Subcutaneous abdominal adipose tissue (tissue), 5 donors: ENCODE results near the gene TCEA3.

Experiments
- H3K27ac ChIP-seq: one replicate; pipeline ENCODE4 v1.7.0; 2013; ENCODE audit warnings: low read depth, mild to moderate bottlenecking, inconsistent platforms, low read length, moderate library complexity
- H3K27me3 ChIP-seq, 5 donors: one replicate each; pipeline ENCODE4 v1.7.0; 2013; ENCODE audit warnings: low read length in 5 of 5, inconsistent platforms in 1 of 5; ENCODE audit not compliant: control insufficient read depth in 5 of 5, insufficient read depth in 4 of 5
- H3K36me3 ChIP-seq, 5 donors: one replicate each; pipeline ENCODE4 v1.7.0; 2013; ENCODE audit warnings: low read length in 5 of 5; ENCODE audit not compliant: control insufficient read depth in 5 of 5, insufficient read depth in 5 of 5
- H3K4me1 ChIP-seq, 5 donors: one replicate each; pipeline ENCODE4 v1.7.0; 2013; ENCODE audit warnings: low read length in 5 of 5, mild to moderate bottlenecking in 3 of 5, moderate library complexity in 1 of 5; ENCODE audit not compliant: control insufficient read depth in 5 of 5, insufficient read depth in 5 of 5
- H3K4me3 ChIP-seq, 5 donors: one replicate each; pipeline ENCODE4 v1.7.0; 2013; ENCODE audit warnings: low read length in 5 of 5, low read depth in 1 of 5
- H3K9ac ChIP-seq, 5 donors: one replicate each; pipeline ENCODE4 v1.7.0; 2013; ENCODE audit warnings: low read length in 5 of 5, mild to moderate bottlenecking in 4 of 5, moderate library complexity in 3 of 5
- H3K9me3 ChIP-seq, 5 donors: one replicate each; pipeline ENCODE4 v1.7.0; 2013; ENCODE audit warnings: low read length in 5 of 5; ENCODE audit not compliant: control insufficient read depth in 5 of 5
- donor health status: healthy.
- donor health status: healthy.
- donor health status: healthy.
- donor health status: healthy.
- donor health status: healthy.

The TCEA3 gene

GRCh38 chr1:23424293-23425192 lies at the start of gene TCEA3:
TCEA3 (minus strand) TSS chr1:23424748; CDS start chr1:23424633, 115 bp downstream.
- Histone ChIP-seq H3K27ac (no peak within 1 kb of the TSS), H3K4me1 (peaks cover 10 to 40% (median 34%) of the 10 kb centered on the region in 5 donors), H3K9ac (peak within 1 kb of the TSS in 2 of 5 donors; percentile 61 to 75), H3K9me3 (no peaks in the 10 kb centered on the region), H3K27me3 (no peaks in the 10 kb centered on the region), H3K36me3 (peaks cover 0 to 10% (median 3%) of the 10 kb centered on the region in 5 donors), H3K4me3 (peak within 1 kb of the TSS; percentile 64 to 69 (median 66))

- Histone ChIP-seq H3K27ac (no peak overlapping the region), H3K9ac (peak overlapping the region in 1 of 5 donors; percentile 7), H3K9me3 (no peaks in the 10 kb centered on the region), H3K4me3 (no peak overlapping the region), H3K27me3 (no peaks in the 10 kb centered on the region), H3K4me1 (peaks cover 5 to 50% (median 33%) of the 10 kb centered on the region in 5 donors), H3K36me3 (no peaks in the 10 kb centered on the region)
Observed at GRCh38 chr1:23473037-23473800, 48.7 kb upstream of the TCEA3 start.

GRCh38 chr1:23472351-23473036 lies 47.9 kb upstream of the TCEA3 start:
- Histone ChIP-seq H3K9ac (peak overlapping the region in 1 of 5 donors; percentile 6), H3K4me3 (no peak overlapping the region), H3K36me3 (no peaks in the 10 kb centered on the region), H3K9me3 (no peaks in the 10 kb centered on the region), H3K27me3 (no peaks in the 10 kb centered on the region), H3K4me1 (peaks cover 5 to 50% (median 31%) of the 10 kb centered on the region in 5 donors), H3K27ac (no peak overlapping the region)

- Histone ChIP-seq H3K36me3 (no peaks in the 10 kb centered on the region), H3K4me1 (peaks cover 5 to 50% (median 31%) of the 10 kb centered on the region in 5 donors), H3K4me3 (no peak overlapping the region), H3K27ac (peak overlapping the region; percentile 54), H3K9ac (no peak overlapping the region), H3K27me3 (no peaks in the 10 kb centered on the region), H3K9me3 (no peaks in the 10 kb centered on the region)
Observed at GRCh38 chr1:23471473-23472075, 47.0 kb upstream of the TCEA3 start.

DNA sequence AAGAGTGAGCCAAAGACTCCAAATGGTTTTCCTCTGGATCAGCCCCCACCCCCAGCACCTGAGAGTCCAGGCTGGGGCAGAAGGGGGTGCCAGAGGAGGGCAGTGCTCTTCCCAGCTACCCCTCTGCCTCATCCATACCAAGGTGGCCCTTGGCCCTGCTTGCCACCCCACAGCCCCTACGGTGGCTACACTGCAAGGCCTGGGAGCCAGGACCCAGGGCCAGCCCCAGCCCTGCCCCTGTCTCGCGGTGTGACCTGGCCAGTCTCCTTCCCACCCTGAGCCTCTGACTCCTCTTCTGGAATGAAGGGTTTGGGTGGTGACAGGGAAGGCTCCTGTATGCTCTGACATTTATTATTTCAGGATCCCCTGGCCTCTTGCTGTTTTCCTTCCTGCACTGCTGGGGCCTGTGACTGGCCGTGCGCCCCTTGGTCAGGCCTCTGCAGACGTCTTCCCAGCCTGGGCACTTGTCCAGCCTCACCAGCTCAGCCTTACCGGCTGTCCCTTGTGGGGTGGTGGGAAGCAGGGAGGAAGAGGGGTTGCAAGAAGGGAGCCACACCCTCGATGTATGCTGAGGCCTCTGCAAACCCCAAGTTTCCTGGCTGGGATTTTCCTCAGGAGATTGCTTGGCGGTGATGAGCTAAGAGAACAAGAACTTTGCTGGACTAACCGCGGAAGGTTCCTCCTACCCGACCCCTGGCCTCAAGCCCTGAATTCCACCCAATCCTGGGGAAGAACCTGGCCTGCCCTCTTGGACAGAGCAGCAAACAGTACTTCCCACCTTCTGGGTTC lies 45.9 kb upstream of the TCEA3 start:
- peak overlapping the region; percentile 54 for H3K27ac ChIP-seq
- peaks cover 5 to 47% (median 29%) of the 10 kb centered on the region in 5 donors for H3K4me1 ChIP-seq
- peak overlapping the region in 1 of 5 donors; percentile 11 for H3K9ac ChIP-seq
- no peaks in the 10 kb centered on the region for H3K27me3 ChIP-seq
- no peaks in the 10 kb centered on the region for H3K36me3 ChIP-seq
- H3K9me3 ChIP-seq = no peaks in the 10 kb centered on the region
- no peak overlapping the region for H3K4me3 ChIP-seq

DNA sequence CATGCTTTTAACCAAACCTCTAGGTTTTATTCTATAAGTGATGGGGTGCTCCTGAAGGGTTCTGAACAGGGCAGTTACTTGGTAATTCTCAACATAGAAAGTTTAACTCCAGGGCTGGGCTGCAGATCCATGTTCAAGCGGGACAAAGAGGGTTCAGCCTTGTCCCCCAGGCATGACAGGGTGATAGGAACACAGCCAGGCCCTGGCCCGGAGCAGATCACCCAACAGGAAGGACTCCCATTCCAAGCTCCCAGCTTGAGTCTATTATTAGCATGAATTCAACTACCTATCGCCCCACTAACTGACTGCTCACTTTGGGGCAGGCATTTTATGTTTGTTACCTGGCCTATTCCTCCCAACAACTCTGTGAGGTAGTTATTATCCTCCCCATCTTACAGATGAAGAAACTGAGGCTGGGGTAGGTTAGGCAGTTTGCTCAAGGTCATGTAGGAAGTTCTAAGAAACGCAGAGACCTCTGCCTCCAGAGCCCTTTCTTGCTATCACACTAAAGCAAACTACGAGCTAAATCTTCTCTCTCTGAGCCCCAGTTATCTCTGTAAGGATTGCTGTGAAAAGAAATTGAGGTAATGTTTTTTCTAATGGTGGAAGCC lies 44.9 kb upstream of the TCEA3 start:
- H3K9ac ChIP-seq = no peak overlapping the region
- no peaks in the 10 kb centered on the region for H3K36me3 ChIP-seq
- H3K27me3 ChIP-seq = no peaks in the 10 kb centered on the region
- H3K27ac ChIP-seq = no peak overlapping the region
- no peaks in the 10 kb centered on the region for H3K9me3 ChIP-seq
- peaks cover 5 to 38% (median 22%) of the 10 kb centered on the region in 5 donors for H3K4me1 ChIP-seq
- no peak overlapping the region for H3K4me3 ChIP-seq

- Histone ChIP-seq H3K4me3 (no peak overlapping the region), H3K27me3 (no peaks in the 10 kb centered on the region), H3K9ac (no peak overlapping the region), H3K36me3 (no peaks in the 10 kb centered on the region), H3K9me3 (no peaks in the 10 kb centered on the region), H3K27ac (no peak overlapping the region), H3K4me1 (peaks cover 5 to 23% (median 17%) of the 10 kb centered on the region in 5 donors)
Observed at GRCh38 chr1:23466423-23466989, 42.0 kb upstream of the TCEA3 start.

DNA sequence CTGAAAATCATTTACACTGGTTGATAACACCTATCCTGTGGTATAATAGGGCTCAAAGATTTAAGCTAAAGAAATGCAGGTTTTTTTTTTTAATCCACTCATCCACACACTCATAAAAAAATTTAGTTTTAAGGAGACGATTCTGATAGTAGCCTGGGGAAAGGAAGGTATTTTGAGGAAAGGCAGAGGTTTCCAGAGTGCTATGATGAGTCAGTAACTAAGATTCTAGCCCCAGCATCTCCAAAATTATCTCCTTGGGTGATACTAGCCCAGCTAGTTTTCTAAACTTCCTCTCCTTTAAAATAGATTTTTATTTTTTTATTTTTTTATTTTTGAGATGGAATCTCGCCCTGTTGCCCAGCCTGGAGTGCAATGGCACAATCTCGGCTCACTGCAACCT lies 38.7 kb upstream of the TCEA3 start:
- Histone ChIP-seq H3K27ac (no peak overlapping the region), H3K27me3 (no peaks in the 10 kb centered on the region), H3K36me3 (no peaks in the 10 kb centered on the region), H3K4me1 (no peaks in the 10 kb centered on the region), H3K4me3 (no peak overlapping the region), H3K9ac (no peak overlapping the region), H3K9me3 (no peaks in the 10 kb centered on the region)
